ENCODE data around the gene HASPIN.

Gene HASPIN

GRCh38 chr17:3768769-3769168, 45.1 kb downstream of the HASPIN start:
- DNase-seq: no peak

- no peak for DNase-seq
These were observed 46.8 kb downstream of the HASPIN start for GRCh38 chr17:3770466-3770865.

GRCh38 chr17:3771140-3771539, 47.4 kb downstream of the HASPIN start:
- no peak for DNase-seq

GRCh38 chr17:3772764-3773163, 49.1 kb downstream of the HASPIN start:
- no peak for DNase-seq

GRCh38 chr17:3773511-3773910, 49.8 kb downstream of the HASPIN start:
- DNase-seq: no peak

GRCh38 chr17:3773966-3774365, 50.3 kb downstream of the HASPIN start:
- no peak for DNase-seq

Data from NCI-H2029 (cell line).